ENCODE data around the gene OTULINL. TPM values are rescaled to one million over a fixed set of nuclear protein-coding genes. Genes with fewer than 3 reads are reported as not detected.

The OTULINL gene
- total RNA-seq, 4 donors from 2014 or later, result 0.73 to 1.8 (median 0.96) TPM

- Histone ChIP-seq H3K4me3 (no peak overlapping the region), H3K4me1 (no peaks in the 10 kb centered on the region), H3K9me3 (no peaks in the 10 kb centered on the region), H3K27ac (no peak overlapping the region), H3K36me3 (no peaks in the 10 kb centered on the region), H3K27me3 (no peaks in the 10 kb centered on the region)
- intact Hi-C loops (cut with DNase I; ENCODE audit: low total_unique reads) (no loop called here), in situ Hi-C loops (cut with MboI; ENCODE audit: low sequenced_read_pairs in 4 of 4) (loop anchor here in 3 of 4 donors (25.0 kb wide), 2 partner anchors 265 to 640 kb away; no protein-coding TSS in a partner anchor)
- TF ChIP-seq CTCF (IDR thresholded peaks at IDR 0.05 in 4 of 5, conservative IDR thresholded peaks at IDR 0.05 in 1 of 5), result no peak
- TF ChIP-seq POLR2A (IDR thresholded peaks at IDR 0.05), result no peak
- ATAC-seq (no peak), DNase-seq (no peak)
These were observed 45.7 kb downstream of the OTULINL start for GRCh38 chr5:14627270-14627669.

GRCh38 chr5:14628346-14628745 is 46.8 kb downstream of the OTULINL start:
- H3K4me3 ChIP-seq, result no peak overlapping the region
- TF ChIP-seq CTCF (IDR thresholded peaks at IDR 0.05 in 4 of 5, conservative IDR thresholded peaks at IDR 0.05 in 1 of 5) (no peak), POLR2A (IDR thresholded peaks at IDR 0.05) (no peak)
- no peaks in the 10 kb centered on the region for H3K9me3 ChIP-seq
- H3K27ac ChIP-seq, result no peak overlapping the region
- DNase-seq (no peak), ATAC-seq (no peak)
- no peaks in the 10 kb centered on the region for H3K27me3 ChIP-seq
- no peaks in the 10 kb centered on the region for H3K4me1 ChIP-seq
- H3K36me3 ChIP-seq, result no peaks in the 10 kb centered on the region
- intact Hi-C loops (cut with DNase I; ENCODE audit: low total_unique reads), result no loop called here
- in situ Hi-C loops (cut with MboI; ENCODE audit: low sequenced_read_pairs in 4 of 4), result loop anchor here in 3 of 4 donors (25.0 kb wide), 2 partner anchors 266 to 641 kb away; no protein-coding TSS in a partner anchor

- Histone ChIP-seq H3K4me1 (no peaks in the 10 kb centered on the region), H3K27ac (no peak overlapping the region), H3K27me3 (no peaks in the 10 kb centered on the region), H3K9me3 (no peaks in the 10 kb centered on the region), H3K4me3 (no peak overlapping the region), H3K36me3 (no peaks in the 10 kb centered on the region)
- no peak for DNase-seq
- in situ Hi-C loops (cut with MboI; ENCODE audit: low sequenced_read_pairs in 4 of 4) (loop anchor here (10.0 to 25.0 kb wide), 3 partner anchors 268 to 646 kb away; no protein-coding TSS in a partner anchor), intact Hi-C loops (cut with DNase I; ENCODE audit: low total_unique reads) (no loop called here)
- TF ChIP-seq POLR2A (IDR thresholded peaks at IDR 0.05) (no peak), CTCF (IDR thresholded peaks at IDR 0.05 in 4 of 5, conservative IDR thresholded peaks at IDR 0.05 in 1 of 5) (no peak)
- ATAC-seq, result no peak
These were observed 49.1 kb downstream of the OTULINL start for GRCh38 chr5:14630671-14631070.

GRCh38 chr5:14635656-14636055 is 54.1 kb downstream of the OTULINL start:
- TF ChIP-seq CTCF (IDR thresholded peaks at IDR 0.05 in 4 of 5, conservative IDR thresholded peaks at IDR 0.05 in 1 of 5) (no peak), POLR2A (IDR thresholded peaks at IDR 0.05) (no peak)
- H3K4me1 ChIP-seq, result no peaks in the 10 kb centered on the region
- H3K9me3 ChIP-seq, result no peaks in the 10 kb centered on the region
- H3K27ac ChIP-seq, result no peak overlapping the region
- H3K36me3 ChIP-seq, result no peaks in the 10 kb centered on the region
- no peak overlapping the region for H3K4me3 ChIP-seq
- no peaks in the 10 kb centered on the region for H3K27me3 ChIP-seq
- no peak for DNase-seq
- in situ Hi-C loops (cut with MboI; ENCODE audit: low sequenced_read_pairs in 4 of 4), result loop anchor here (10.0 to 25.0 kb wide), 3 partner anchors 273 to 651 kb away; no protein-coding TSS in a partner anchor
- intact Hi-C loops (cut with DNase I; ENCODE audit: low total_unique reads), result no loop called here
- no peak for ATAC-seq

- Histone ChIP-seq H3K36me3 (no peaks in the 10 kb centered on the region), H3K27ac (no peak overlapping the region), H3K9me3 (no peaks in the 10 kb centered on the region), H3K4me3 (no peak overlapping the region), H3K27me3 (no peaks in the 10 kb centered on the region), H3K4me1 (no peaks in the 10 kb centered on the region)
- TF ChIP-seq CTCF (IDR thresholded peaks at IDR 0.05 in 4 of 5, conservative IDR thresholded peaks at IDR 0.05 in 1 of 5), result no peak
- no peak for TF ChIP-seq POLR2A (IDR thresholded peaks at IDR 0.05)
- intact Hi-C loops (cut with DNase I; ENCODE audit: low total_unique reads) (loop anchor here (5.0 to 10.0 kb wide), 2 partner anchors 146 to 523 kb away; no protein-coding TSS in a partner anchor), in situ Hi-C loops (cut with MboI; ENCODE audit: low sequenced_read_pairs in 4 of 4) (loop anchor here in 3 of 4 donors (10.0 to 25.0 kb wide), 3 partner anchors 278 to 653 kb away; no protein-coding TSS in a partner anchor)
- DNase-seq, result no peak
- ATAC-seq, result no peak
These were observed 59.2 kb downstream of the OTULINL start for GRCh38 chr5:14640765-14641164.
